ENCODE results near the gene DAB1. TPM values are rescaled to one million over a fixed set of nuclear protein-coding genes. Genes with fewer than 3 reads are reported as not detected.

DAB1 gene
- total and polyA plus RNA-seq, 2 of the 8 experiments (the other 6 are each of a cell fraction or from before 2014, with no cell fraction given): 4.4 to 11.8 TPM

DNA sequence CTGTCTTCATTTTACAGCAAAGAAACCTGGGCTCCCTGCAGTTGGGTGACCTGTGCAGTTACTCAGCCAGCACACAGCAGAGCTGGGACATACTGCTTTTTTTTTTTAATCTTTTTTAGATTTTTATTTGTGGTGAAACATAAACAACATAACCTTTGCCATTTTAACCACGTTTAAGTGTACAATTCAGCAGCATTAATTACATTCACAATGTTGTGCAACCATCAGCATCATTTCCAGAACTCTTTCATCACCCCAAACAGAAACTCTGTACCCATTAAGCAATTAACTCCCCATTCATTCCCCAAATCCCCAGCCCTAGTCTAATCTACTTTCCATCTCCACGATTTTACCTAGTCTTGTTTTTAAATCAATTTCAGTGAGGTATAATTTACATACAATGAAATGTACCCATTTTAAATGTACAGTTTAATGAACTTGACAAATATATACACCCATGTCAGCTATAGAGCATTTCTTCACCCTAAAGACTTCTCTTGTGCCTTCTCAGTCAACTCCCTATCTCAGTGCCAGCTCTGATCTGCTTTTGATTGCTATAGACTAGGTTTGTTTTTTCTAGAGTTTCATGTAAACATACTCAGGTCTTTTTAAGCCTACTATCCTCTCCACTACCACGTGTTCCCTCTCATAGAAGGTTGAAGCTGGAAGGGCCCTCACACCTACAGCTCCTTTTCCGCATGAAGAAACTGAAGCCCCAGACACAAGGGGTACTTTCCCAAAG, 420.3 kb downstream of the DAB1 start (continued):
- TF ChIP-seq HDAC6 (IDR thresholded peaks at IDR 0.05; ENCODE audit: low read depth, low read length) (no peak), ZNF274 (IDR thresholded peaks at IDR 0.05; ENCODE audit: borderline replicate concordance, extremely low read depth, low read length) (no peak), KDM4A (IDR thresholded peaks at IDR 0.05; ENCODE audit: low read depth, low read length, severe bottlenecking) (no peak), CREB1 (IDR thresholded peaks at IDR 0.05) (no peak)

All from H1 (cell line).